ENCODE measurements around the gene IL27RA.
"Not testable (repeated sequence)": the region's sequence is repeated elsewhere in the genome, so short reads cannot be mapped to it uniquely, and the experiment has no call there.

The IL27RA gene

DNA sequence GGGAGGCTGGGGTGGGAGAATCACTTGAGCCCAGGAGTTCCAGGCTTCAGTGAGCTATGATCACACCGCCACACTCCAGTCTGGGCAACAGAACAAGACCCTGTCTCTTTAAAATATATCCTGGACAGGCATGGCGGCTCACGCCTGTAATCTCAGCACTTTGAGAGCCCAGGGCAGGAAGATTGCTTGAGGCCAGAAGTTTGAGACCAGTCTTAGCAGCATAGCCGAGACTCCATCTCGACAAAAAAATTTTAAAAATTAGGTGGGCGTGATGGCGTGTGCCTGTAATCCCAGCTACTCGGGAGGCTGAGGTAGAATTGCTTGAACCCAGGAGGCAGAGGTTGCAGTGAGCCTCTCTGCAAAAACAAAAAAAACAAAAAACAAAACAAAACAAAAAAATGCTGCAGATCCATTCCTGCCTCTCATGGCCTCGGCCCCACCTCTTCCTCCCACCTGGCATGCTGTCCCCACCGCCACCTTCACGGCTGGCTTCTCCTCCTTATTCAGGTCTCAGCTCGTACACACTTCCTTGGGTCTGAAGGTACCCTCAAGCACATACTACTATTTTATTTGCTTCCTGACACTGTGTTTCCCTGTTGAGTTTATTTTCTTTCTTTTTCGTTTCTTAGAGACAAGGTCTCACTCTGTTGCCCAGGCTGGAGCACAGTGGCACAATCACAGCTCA is 30.7 kb upstream of the IL27RA start:
- no peak for DNase-seq

DNA sequence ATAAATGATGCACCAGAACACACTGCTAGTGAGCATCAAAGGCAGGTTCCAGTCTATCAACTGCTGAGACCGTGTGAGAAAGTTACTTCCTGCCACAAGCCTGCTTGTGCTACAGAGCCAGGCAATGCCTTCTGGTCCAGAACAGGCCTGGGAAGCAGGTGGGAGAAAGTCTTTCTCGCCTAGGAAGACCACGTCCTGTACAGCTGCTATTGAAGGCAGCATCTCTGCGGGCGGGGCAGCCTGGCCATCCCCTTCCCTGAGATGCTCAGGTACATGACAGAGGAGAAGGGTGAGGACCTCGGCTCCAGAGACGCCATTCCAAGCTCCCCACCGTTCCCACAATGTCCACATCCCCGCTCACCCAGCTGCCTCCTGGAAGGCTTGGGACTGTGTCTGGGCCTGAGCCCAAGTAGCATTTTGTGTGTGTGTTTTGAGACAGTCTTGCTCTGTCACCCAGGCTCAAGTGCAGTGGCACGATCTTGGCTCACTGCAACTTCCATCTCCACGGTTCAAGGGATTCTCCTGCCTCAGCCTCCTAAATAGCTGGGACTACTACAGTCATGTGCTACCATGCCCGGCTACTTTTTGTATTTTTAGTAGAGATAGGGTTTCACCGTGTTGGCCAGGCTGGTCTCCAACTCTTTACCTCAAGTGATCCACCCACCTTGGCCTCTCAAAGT is 28.9 kb upstream of the IL27RA start:
- DNase-seq: peak; percentile 47

DNA sequence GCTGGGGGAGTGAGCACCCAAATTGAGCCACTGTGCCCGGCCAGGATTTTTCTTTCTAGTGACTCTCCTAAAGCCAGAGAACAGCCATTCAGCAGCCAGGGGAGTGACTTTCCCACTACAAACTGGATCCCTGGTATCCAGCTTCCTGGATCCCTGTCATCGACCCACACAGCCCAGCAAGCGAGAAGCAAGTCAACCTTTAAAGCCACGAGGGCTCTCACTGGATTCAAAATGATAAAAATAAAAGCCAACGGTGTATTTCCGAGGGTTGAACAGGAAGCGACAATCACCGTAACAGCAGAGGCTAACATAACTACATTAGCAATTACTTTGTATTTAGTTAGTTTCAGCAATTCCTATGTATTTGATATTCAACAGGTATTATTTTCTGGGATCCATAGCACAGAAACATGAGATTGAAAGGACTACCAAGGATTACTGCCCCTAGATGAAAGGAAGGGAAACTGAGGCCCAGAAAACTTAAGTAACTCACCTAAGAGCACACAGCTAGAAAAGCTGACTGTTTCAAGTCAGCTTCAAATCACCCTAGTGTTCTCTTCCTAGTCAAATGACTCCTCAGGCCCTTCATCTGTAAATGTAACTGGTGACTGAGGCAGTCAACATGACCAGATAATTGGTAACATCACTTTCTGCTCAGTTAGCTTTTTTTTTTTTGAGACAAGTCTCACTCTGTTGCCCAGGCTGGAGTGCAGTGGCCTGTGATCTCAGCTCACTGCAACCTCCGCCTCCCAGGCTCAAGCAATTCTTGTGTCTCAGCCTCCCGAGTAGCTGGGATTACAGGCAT is 28.1 kb upstream of the IL27RA start:
- DNase-seq: peak; percentile 42

DNA sequence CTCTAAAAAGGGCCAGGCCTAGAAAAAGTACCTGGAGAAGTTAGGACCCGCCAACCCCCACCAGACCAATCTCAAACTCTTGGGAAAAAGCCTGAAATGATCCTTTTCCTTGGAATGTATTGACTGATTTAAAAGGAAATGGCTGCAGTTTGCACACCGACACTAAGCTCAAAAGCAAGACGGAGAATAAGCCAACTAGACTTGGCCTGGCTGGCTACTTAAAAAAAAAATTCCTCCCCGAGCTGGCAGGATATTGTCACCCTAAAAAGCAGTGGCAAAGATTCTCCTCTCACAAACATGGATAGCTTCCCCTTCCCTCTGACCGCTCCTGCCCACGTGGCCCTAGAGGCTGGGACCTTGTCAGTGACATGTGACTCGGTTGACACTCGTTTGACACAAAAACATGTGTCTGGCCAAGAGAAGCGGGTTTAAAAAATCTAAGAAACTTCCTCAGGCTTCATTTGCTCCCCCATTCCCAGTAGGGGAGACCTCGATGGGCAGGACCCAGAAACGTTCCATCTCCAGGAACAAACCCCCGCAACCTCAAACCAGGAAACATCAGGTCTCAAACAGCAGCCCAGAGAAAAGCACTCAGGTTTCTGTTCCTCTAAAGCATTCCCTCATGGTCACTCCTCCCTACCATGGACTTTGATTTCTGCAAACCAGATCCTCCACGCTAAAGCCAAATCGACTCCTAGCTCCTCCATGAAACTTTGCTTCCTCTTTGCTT is 26.8 kb upstream of the IL27RA start:
- peak; percentile 27 for DNase-seq

DNA sequence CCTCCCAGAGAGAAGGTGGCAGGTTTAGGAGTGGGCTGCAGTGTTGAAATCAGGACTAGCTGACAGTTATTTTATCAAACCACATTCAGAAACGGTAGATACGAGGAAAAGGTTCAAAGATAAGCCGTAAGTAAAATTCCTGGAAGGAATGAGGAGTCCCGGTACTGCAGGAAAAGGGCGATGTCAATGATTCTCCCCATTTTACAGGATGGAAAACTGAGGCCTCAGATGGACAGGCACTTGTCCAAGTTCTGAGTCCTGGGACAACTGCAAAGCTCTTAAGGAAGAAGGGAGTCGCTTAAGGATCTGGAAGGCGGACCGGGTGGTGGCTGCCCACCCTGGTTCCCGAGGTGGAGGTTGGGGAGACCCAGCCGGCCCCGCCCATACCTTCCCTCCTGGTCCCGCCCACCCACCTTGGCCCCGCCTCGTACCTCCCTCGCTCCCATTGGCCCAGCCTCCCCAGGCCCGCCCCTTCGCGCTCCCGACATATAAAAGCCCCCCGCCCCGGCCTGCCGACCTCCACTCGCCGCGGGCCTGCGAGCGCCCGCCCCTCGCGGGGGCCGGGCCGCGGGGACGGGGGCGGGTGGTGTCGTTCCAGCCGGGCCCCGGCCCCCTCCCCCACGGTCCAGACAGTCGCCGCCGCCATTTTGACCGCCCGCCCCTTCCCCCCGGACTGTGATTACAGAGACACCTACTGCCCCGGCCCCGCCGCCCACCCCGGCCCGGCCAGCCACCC is 26.0 kb upstream of the IL27RA start:
- peak; percentile 97 for DNase-seq

- DNase-seq: peak; percentile 99
Observed at GRCh38 chr19:14006085-14006765, 25.3 kb upstream of the IL27RA start, which contains the start of gene RFX1. TSS of gene RFX1 (minus strand) at chr19:14006320. CDS start at chr19:13993843, 12,477 bp downstream.

DNA sequence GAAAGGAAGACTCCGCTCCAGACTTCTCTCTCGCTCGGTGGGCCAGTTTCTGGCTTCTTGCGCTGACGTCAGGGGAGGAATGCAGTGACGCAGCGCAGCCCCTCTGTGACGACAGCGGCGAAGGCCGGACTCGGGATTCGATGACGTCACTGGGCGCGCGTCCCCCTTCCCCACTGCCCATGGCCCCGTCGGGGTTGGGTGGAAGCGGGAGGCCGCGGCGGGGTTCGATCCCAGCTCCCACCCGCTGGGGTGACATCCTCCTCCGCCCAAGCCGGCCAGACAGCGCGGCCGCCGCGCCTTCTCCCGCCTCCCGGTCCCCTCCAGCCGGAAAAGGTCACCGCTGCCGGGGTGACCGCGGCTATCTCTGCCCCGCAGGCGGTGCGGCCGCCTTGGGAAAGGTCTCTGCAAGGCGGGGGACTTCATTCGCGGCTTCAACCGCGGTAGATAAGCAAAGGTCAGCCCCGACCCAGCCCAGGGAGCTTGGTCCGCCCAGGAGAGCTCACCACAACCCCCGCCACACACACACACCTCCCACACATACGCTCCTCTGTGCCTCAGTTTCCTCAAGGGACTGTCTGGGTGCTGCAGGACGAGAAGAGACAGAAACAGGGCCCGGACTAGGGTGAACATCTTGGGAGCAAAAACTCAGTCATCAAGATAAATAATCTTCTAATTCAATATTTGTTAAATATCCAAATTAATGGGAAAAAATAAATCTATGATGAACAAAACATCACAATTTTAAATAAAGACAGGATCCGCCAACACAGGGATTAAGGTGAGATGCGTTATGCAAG is 24.6 kb upstream of the IL27RA start:
- no peak for DNase-seq

- no peak for DNase-seq
Observed at GRCh38 chr19:14012378-14012915, 19.1 kb upstream of the IL27RA start.

DNA sequence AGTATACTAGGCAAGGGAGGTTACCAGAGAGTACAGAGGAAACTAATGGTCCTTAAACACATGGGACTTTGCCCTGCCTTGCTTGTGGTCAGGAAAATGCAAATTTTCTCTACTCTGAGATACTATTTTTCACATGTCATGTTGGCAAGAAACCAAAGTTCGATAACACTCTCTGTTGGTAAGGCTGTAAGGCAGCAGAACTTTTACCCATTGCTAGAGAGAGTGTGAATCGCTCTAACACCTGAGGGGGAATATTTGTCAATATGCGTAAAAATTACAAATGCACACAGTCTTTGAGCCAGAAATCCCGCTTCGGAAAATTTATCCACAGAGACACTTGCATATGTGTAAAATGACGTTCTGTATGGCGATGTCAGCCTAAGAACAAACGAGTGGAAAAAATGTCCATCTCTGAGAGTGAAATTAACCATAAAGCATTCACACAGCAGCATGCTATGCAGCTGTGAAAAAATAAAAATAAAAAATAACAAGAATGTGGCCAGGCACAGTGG is 16.0 kb upstream of the IL27RA start:
- no peak for DNase-seq

DNA sequence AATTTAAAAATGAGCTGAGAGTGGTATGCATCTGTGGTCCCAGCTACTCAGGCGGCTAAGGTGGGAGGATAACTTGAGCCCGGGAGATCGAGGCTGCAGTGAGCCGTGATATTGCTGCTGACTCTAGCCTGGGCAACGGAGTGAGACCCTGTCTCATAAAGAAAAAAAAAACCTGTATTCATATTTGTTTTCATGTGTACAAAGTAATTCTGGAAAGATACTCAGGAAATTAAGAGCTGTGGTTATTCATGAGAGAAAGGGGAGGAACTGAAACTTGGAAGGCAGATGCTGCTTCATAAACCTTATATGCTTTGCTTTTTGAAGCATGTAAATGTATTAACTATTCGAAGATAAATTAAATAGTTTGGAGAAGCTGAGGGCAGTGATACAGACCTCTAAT is 12.5 kb upstream of the IL27RA start:
- no peak for DNase-seq

DNA sequence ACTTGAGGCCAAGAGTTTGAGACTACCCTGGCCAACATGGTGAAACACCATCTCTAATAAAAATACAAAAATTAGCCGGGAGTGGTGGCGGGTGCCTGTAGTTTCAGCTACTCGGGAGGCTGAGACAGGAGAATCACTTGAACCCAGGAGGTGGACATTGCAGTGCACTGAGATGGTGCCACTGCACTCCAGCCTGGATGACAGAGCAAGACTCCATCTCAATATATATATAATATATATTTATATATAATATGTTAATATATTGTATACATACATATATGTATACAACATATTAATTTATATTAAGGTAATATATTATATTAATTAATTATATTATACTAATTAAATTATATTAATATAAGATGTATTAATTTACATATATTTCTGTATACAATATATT is 11.8 kb upstream of the IL27RA start:
- DNase-seq: not testable (repeated sequence)

DNA sequence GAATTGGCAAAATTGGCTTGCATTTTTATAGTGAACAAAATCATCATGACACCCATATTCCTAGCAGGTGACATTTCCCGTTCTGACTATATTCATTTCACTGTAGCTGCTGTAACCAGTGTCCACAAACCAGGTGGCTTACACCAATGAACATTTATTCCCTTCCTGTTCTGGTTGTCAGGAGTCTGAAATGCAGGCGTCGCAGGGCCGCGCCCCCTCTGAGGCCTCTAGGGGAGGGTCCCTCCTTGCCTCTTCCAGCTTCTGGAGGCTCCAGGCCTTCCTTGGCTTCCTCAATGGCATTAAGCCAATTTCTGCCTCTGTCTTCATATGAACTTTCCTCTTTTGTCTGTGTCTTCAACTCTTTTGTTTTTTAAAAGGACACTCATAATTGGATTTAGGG is 10.1 kb upstream of the IL27RA start:
- no peak for DNase-seq

- DNase-seq: no peak
Observed at GRCh38 chr19:14022469-14022868, 9.1 kb upstream of the IL27RA start.

GRCh38 chr19:14023404-14024235 is 7.9 kb upstream of the IL27RA start:
- DNase-seq: peak; percentile 35

DNA sequence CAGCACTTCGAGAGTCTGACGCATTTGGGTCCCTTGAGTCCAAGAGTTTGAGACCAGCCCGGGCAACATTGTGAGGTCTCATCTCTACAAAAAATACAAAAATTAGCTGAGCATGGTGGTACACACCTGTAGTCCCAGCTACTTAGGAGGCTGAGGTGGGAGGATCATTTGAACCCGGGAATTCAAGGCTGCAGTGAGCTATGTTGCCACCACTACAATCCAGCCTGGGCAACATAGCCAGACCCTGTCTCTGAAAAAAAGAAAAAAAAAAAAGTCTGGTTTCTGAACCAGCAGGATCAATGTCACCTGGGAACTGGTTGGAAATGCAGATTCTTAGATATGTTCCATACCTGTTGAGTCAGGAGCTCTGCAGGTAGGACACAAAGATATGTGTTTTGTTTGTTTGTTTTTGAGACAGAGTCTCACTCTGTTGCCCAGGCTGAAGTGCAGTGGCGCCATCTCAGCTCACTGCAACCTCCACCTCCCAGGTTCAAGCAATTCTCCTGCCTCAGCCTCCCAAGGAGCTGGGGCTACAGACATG is 4.8 kb upstream of the IL27RA start:
- not testable (repeated sequence) for DNase-seq

GRCh38 chr19:14027856-14028450 is 3.6 kb upstream of the IL27RA start, which contains the start of gene RLN3:
TSS of gene RLN3 (plus strand) at chr19:14028148. CDS start at chr19:14028205, 57 bp downstream.
- DNase-seq: no peak

GRCh38 chr19:14028901-14029300 is 2.7 kb upstream of the IL27RA start:
- DNase-seq: no peak

GRCh38 chr19:14030997-14031718 is 404 bp upstream of the IL27RA start:
- no peak for DNase-seq

Data from activated CD4-positive, alpha-beta T cell treated with anti-CD3 and anti-CD28 coated beads, Interleukin-2, Interleukin-6, amounts not matched to agents 100 ng/mL and 50 ng/mL, durations not matched to agents 16 hours and 8 hours (primary cell).